Measurements from ENCODE around the gene LY6G6F.
A peak's percentile ranks its signal among the peaks of the same experiment; 100 is the strongest.

The LY6G6F gene

GRCh38 chr6:31676322-31676903 is 30.3 kb upstream of the LY6G6F start:
- no peak for DNase-seq (ENCODE audit: low read depth in 1 of 2, low spot score in 1 of 2)

- DNase-seq (ENCODE audit: low read depth in 1 of 2, low spot score in 1 of 2), result no peak
Observed at GRCh38 chr6:31676904-31677303, 29.8 kb upstream of the LY6G6F start.

- no peak for DNase-seq (ENCODE audit: low read depth in 1 of 2, low spot score in 1 of 2)
Observed at GRCh38 chr6:31677955-31678354, 28.7 kb upstream of the LY6G6F start.

GRCh38 chr6:31680226-31681134 is 26.2 kb upstream of the LY6G6F start, which contains the start of gene LY6G5C:
Gene LY6G5C, minus strand, starts transcription at chr6:31681067. Its CDS starts 694 bp downstream, at chr6:31680373.
- DNase-seq (ENCODE audit: low read depth in 1 of 2, low spot score in 1 of 2), result peak; percentile 37 to 40

GRCh38 chr6:31681135-31681671 is 25.5 kb upstream of the LY6G6F start:
- no peak for DNase-seq (ENCODE audit: low read depth in 1 of 2, low spot score in 1 of 2)

GRCh38 chr6:31683591-31683990 is 23.1 kb upstream of the LY6G6F start:
- DNase-seq (ENCODE audit: low read depth in 1 of 2, low spot score in 1 of 2), result no peak

- no peak for DNase-seq (ENCODE audit: low read depth in 1 of 2, low spot score in 1 of 2)
Observed at GRCh38 chr6:31686483-31686882, 20.2 kb upstream of the LY6G6F start.

- no peak for DNase-seq (ENCODE audit: low read depth in 1 of 2, low spot score in 1 of 2)
Observed at GRCh38 chr6:31687321-31687720, 19.3 kb upstream of the LY6G6F start.

- DNase-seq (ENCODE audit: low read depth in 1 of 2, low spot score in 1 of 2), result no peak
Observed at GRCh38 chr6:31687860-31688693, 18.6 kb upstream of the LY6G6F start.

- DNase-seq (ENCODE audit: low read depth in 1 of 2, low spot score in 1 of 2), result no peak
Observed at GRCh38 chr6:31689249-31690110, 17.2 kb upstream of the LY6G6F start.

- DNase-seq (ENCODE audit: low read depth in 1 of 2, low spot score in 1 of 2), result no peak
Observed at GRCh38 chr6:31690231-31691077, 16.2 kb upstream of the LY6G6F start.

GRCh38 chr6:31691078-31691463 is 15.6 kb upstream of the LY6G6F start:
- DNase-seq (ENCODE audit: low read depth in 1 of 2, low spot score in 1 of 2), result no peak

GRCh38 chr6:31691564-31692108 is 15.0 kb upstream of the LY6G6F start:
- DNase-seq (ENCODE audit: low read depth in 1 of 2, low spot score in 1 of 2), result no peak

GRCh38 chr6:31692353-31692752 is 14.3 kb upstream of the LY6G6F start:
- no peak for DNase-seq (ENCODE audit: low read depth in 1 of 2, low spot score in 1 of 2)

GRCh38 chr6:31692886-31693285 is 13.8 kb upstream of the LY6G6F start:
- no peak for DNase-seq (ENCODE audit: low read depth in 1 of 2, low spot score in 1 of 2)

- no peak for DNase-seq (ENCODE audit: low read depth in 1 of 2, low spot score in 1 of 2)
Observed at GRCh38 chr6:31693535-31693934, 13.1 kb upstream of the LY6G6F start.

- no peak for DNase-seq (ENCODE audit: low read depth in 1 of 2, low spot score in 1 of 2)
Observed at GRCh38 chr6:31697555-31697954, 9.1 kb upstream of the LY6G6F start.

- DNase-seq (ENCODE audit: low read depth in 1 of 2, low spot score in 1 of 2), result no peak
Observed at GRCh38 chr6:31700740-31701401, 5.8 kb upstream of the LY6G6F start.
